GM12892 (cell line): Measurements from ENCODE around the gene PET100.

ENCODE experiments used
- POLR2A ChIP-seq: IDR thresholded peaks from 2 replicates; pipeline ENCODE4 v1.6.1; 2011; ENCODE audit warnings: low read depth, low read length, control low read depth
- POLR2AphosphoS5 ChIP-seq: IDR thresholded peaks from 2 replicates; pipeline ENCODE4 v1.6.1; 2011; ENCODE audit warnings: low read depth, low read length, control low read depth
- TAF1 ChIP-seq: IDR thresholded peaks from 2 replicates; pipeline ENCODE4 v1.6.1; 2011; ENCODE audit warnings: low read depth, mild to moderate bottlenecking, control low read depth, low read length, borderline replicate concordance

GRCh38 chr19:7595466-7596133 is 34.0 kb upstream of the PET100 start, which contains the start of gene CAMSAP3:
- TF ChIP-seq POLR2A (no peak), POLR2AphosphoS5 (no peak), TAF1 (no peak)
